ENCODE data around the gene ATP8B3.
A peak's percentile ranks its signal among the peaks of the same experiment; 100 is the strongest.

The ATP8B3 gene

GRCh38 chr19:1826557-1827521 is 14.8 kb upstream of the ATP8B3 start:
- no peaks in the 10 kb centered on the region for H3F3A ChIP-seq (ENCODE audit: insufficient read depth)
- H4K20me1 ChIP-seq (ENCODE audit: low read depth, low read length): no peaks in the 10 kb centered on the region; the same call in 1 of the 2 replicates
- no peaks in the 10 kb centered on the region for H3K9me2 ChIP-seq (replicated peaks; ENCODE audit: insufficient read depth, low read length)
- H3K27ac ChIP-seq (ENCODE audit: low read depth, low read length): no peak overlapping the region
- no peak overlapping the region for H3K4me3 ChIP-seq (ENCODE audit: insufficient read depth, low read length, poor library complexity, severe bottlenecking)
- 0 out of 2 replicates have a peak, but pooled peaks cover 4% of the 10 kb centered on the region for H3K36me3 ChIP-seq (ENCODE audit: low read length)
- no peak overlapping the region for H3K4me2 ChIP-seq (ENCODE audit: low read depth, low read length, poor library complexity, severe bottlenecking)
- no peaks in the 10 kb centered on the region for H3K9me3 ChIP-seq (ENCODE audit: insufficient read depth, low read length)
- H3K9ac ChIP-seq (ENCODE audit: low read length): no peak overlapping the region
- H3K79me2 ChIP-seq (ENCODE audit: insufficient read depth, low read length): no peaks in the 10 kb centered on the region
- no peak overlapping the region for H2AFZ ChIP-seq (ENCODE audit: low read depth, low read length, severe bottlenecking)
- no peak for TF ChIP-seq EZH2phosphoT487 (conservative IDR thresholded peaks at IDR 0.05; ENCODE audit: low read length)
- TF ChIP-seq CTCF (IDR thresholded peaks at IDR 0.05; ENCODE audit: insufficient read depth, low read length, poor library complexity, severe bottlenecking): no peak
- no peaks in the 10 kb centered on the region for H3K27me3 ChIP-seq (ENCODE audit: low read length)

- Histone ChIP-seq H3K27ac (ENCODE audit: low read depth, low read length) (no peak overlapping the region), H4K20me1 (ENCODE audit: low read depth, low read length) (no peaks in the 10 kb centered on the region; the same call in 1 of the 2 replicates), H3K79me2 (ENCODE audit: insufficient read depth, low read length) (no peaks in the 10 kb centered on the region), H2AFZ (ENCODE audit: low read depth, low read length, severe bottlenecking) (no peak overlapping the region), H3K9me2 (replicated peaks; ENCODE audit: insufficient read depth, low read length) (no peaks in the 10 kb centered on the region), H3K36me3 (ENCODE audit: low read length) (0 out of 2 replicates have a peak, but pooled peaks cover 4% of the 10 kb centered on the region), H3K9ac (ENCODE audit: low read length) (no peak overlapping the region), H3K9me3 (ENCODE audit: insufficient read depth, low read length) (no peaks in the 10 kb centered on the region), H3K4me3 (ENCODE audit: insufficient read depth, low read length, poor library complexity, severe bottlenecking) (no peak overlapping the region), H3K4me2 (ENCODE audit: low read depth, low read length, poor library complexity, severe bottlenecking) (no peak overlapping the region), H3F3A (ENCODE audit: insufficient read depth) (no peaks in the 10 kb centered on the region), H3K27me3 (ENCODE audit: low read length) (no peaks in the 10 kb centered on the region)
- TF ChIP-seq CTCF (IDR thresholded peaks at IDR 0.05; ENCODE audit: insufficient read depth, low read length, poor library complexity, severe bottlenecking): peak; percentile 99
- no peak for TF ChIP-seq EZH2phosphoT487 (conservative IDR thresholded peaks at IDR 0.05; ENCODE audit: low read length)
Measured at GRCh38 chr19:1825909-1826556, 14.0 kb upstream of the ATP8B3 start.

GRCh38 chr19:1824252-1824622 is 12.2 kb upstream of the ATP8B3 start:
- Histone ChIP-seq H3K9me2 (replicated peaks; ENCODE audit: insufficient read depth, low read length) (no peaks in the 10 kb centered on the region), H4K20me1 (ENCODE audit: low read depth, low read length) (no peaks in the 10 kb centered on the region), H3K36me3 (ENCODE audit: low read length) (0 out of 2 replicates have a peak, but pooled peaks cover 4% of the 10 kb centered on the region), H3K79me2 (ENCODE audit: insufficient read depth, low read length) (no peaks in the 10 kb centered on the region), H3F3A (ENCODE audit: insufficient read depth) (no peaks in the 10 kb centered on the region), H3K4me2 (ENCODE audit: low read depth, low read length, poor library complexity, severe bottlenecking) (no peak overlapping the region), H3K27ac (ENCODE audit: low read depth, low read length) (no peak overlapping the region), H3K9me3 (ENCODE audit: insufficient read depth, low read length) (no peaks in the 10 kb centered on the region), H3K4me3 (ENCODE audit: insufficient read depth, low read length, poor library complexity, severe bottlenecking) (no peak overlapping the region), H3K9ac (ENCODE audit: low read length) (no peak overlapping the region), H2AFZ (ENCODE audit: low read depth, low read length, severe bottlenecking) (no peak overlapping the region), H3K27me3 (ENCODE audit: low read length) (no peaks in the 10 kb centered on the region)
- TF ChIP-seq EZH2phosphoT487 (conservative IDR thresholded peaks at IDR 0.05; ENCODE audit: low read length) (no peak), CTCF (IDR thresholded peaks at IDR 0.05; ENCODE audit: insufficient read depth, low read length, poor library complexity, severe bottlenecking) (no peak)

All from SU-DHL-6 (cell line).